Esophagus muscularis mucosa (tissue), 4 donors: ENCODE results near the gene OCLN. TPM values are rescaled to one million over a fixed set of nuclear protein-coding genes. Genes with fewer than 3 reads are reported as not detected.
"Not testable (repeated sequence)": the region's sequence is repeated elsewhere in the genome, so short reads cannot be mapped to it uniquely, and the experiment has no call there.

Source experiments
- DNase-seq: peaks from one replicate; pipeline ENCODE4 v3.0.0-alpha.2; 2017; ENCODE audit errors: extremely low spot score
- H3K27ac ChIP-seq, 4 donors: fragments of 200-600 bp; sonication (generic); replicated peaks in 1 of 4; 1 replicate in 3 of 4; 2 replicates in 1 of 4; pipeline ENCODE4 v1.5.1; 2016 to 2019; ENCODE audit warnings: mild to moderate bottlenecking in 1 of 4
- H3K27me3 ChIP-seq, 4 donors: fragments of 200-600 bp; sonication (generic); one replicate each; pipeline versions ENCODE4 v1.5.1 to v1.6.0; 2016 to 2019
- H3K36me3 ChIP-seq, 4 donors: fragments of 200-600 bp; sonication (generic); one replicate each; pipeline ENCODE4 v1.5.1; 2016 to 2019
- H3K4me1 ChIP-seq, 4 donors: fragments of 200-600 bp; sonication (generic); one replicate each; pipeline ENCODE4 v1.5.1; 2016 to 2019
- H3K4me3 ChIP-seq, 4 donors: fragments of 200-600 bp; sonication (generic); 1 replicate in 2 of 4; 2 replicates in 2 of 4; pipeline ENCODE4 v1.5.1; 2016 to 2019; ENCODE audit warnings: mild to moderate bottlenecking in 4 of 4, moderate library complexity in 1 of 4
- H3K9me3 ChIP-seq, 4 donors: fragments of 200-600 bp; sonication (generic); 1 replicate in 3 of 4; 2 replicates in 1 of 4; pipeline ENCODE4 v1.5.1; 2016 to 2019
- CTCF ChIP-seq, 3 experiments: fragments of 200-600 bp in 2 of 3; fragments of 450-650 bp in 1 of 3; sonication (generic) in 2 of 3; IDR thresholded peaks; one replicate each; pipeline ENCODE4 v1.5.1; 2017 to 2019; ENCODE audit warnings: antibody characterized with exemption in 3 of 3, mild to moderate bottlenecking in 2 of 3, moderate library complexity in 1 of 3
- POLR2AphosphoS5 ChIP-seq, 2 donors: sonication (generic); formaldehyde crosslinking; IDR thresholded peaks; one replicate each; pipeline ENCODE4 v1.6.1; 2017; ENCODE audit warnings: antibody characterized with exemption in 2 of 2
- WGBS: methylation state at CpG from one replicate; pipeline ENCODE4 v1.1.5; 2018; 5-methylcytosine and 5-hydroxymethylcytosine counted together
- intact Hi-C: fragments of 100-400 bp; cut with DNase I; formaldehyde crosslinking; loops from one replicate; pipeline ENCODE4 v1.15.1; 2023
- small RNA-seq, 3 donors: library from RNA; depleted of rRNA; stranded (forward); fragments of <200 nt; gene quantifications; one replicate each; pipeline ENCODE3, GENCODE V24; 2016
- total RNA-seq, 4 donors: library from RNA; depleted of rRNA; stranded (reverse); fragments of >200 nt; gene quantifications; one replicate each; pipeline versions ENCODE4 v1.1.0 to v1.2.1, GENCODE V29; 2016

Gene OCLN
- total RNA-seq, 4 donors from 2014 or later: 0.83 to 4.2 (median 1.8) TPM

DNA sequence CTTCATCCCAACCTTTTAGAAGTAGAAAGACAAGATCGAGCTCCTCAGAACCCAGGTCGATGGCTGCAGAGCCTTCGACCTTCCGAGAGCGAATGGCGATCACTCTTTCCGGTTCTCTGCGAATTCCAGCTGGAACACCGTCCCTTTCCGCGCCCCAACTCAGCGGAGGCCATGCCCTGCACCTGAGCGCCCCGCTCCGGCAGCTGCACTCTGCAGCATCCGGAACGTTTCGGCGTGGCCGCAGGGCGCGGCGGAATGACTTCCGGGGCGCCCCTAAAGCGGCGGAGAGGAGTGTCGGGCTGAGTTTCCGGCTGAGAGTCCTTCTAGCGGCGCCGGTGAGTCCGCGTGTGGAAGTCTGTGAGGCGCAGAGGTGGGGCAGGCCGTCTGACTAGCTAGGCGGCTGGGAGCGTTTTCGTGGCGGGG, 67.3 kb downstream of the OCLN start, which contains the start of gene GTF2H2C:
Gene GTF2H2C (plus strand): TSS at position 284 of the 423 bp plus-strand sequence. CDS start 4,942 bp downstream, outside the sequence.
- H3K4me1 ChIP-seq, H3K9me3 ChIP-seq, H3K36me3 ChIP-seq, intact Hi-C loops, H3K27me3 ChIP-seq: not testable (repeated sequence)
- Histone ChIP-seq H3K27ac (peak within 1 kb of the TSS; percentile 41 to 63 (median 49)), H3K4me3 (peak within 1 kb of the TSS; percentile 49 to 64 (median 55))
- TF ChIP-seq CTCF (IDR thresholded peaks at IDR 0.05): peak in 1 of 3 experiments; percentile 29
- peak in 1 of 2 donors; percentile 11 for TF ChIP-seq POLR2AphosphoS5 (IDR thresholded peaks at IDR 0.05)
- peak; percentile 79 for DNase-seq
- WGBS: 0% methylated on average over 8 of the region's 40 CpGs

DNA sequence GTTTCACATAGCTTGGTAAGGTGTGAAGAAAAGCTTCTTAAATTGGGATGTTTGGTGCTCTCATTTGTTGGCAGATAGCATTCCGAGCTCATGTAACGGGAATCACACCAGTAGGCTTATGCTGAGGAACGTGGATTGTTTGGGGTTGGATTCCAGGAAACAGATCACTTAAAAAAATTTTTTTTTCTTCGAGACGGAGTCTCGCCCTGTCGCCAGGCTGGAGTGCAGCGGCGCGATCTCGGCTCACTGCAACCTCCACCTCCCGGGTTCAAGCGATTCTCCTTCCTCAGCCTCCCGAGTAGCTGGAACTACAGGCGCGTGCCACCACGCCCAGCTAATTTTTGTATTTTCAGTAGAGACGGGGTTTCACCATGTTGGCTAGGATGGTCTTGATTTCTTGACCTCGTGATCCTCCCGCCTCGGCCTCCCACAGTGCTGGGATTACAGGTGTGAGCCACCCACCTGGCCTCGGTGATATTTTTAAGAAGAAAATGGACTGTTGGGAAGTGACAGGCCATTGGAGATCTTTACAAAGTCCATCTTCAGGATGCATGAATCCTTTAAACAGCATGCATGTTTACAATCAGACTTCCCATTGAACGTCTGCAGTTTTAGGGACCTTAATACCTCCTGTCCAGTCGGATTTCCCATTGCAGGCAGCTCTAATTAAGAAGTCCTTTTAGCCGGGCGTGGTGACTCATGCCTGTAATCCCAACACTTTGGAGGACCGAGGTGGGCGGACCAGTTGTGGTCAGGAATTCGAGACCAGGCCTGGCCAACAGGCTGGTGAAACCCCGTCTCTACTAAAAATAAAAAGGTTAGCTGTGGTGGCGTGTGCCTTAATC, 68.2 kb downstream of the OCLN start:
- intact Hi-C loops, H3K27ac ChIP-seq, H3K27me3 ChIP-seq, DNase-seq, H3K36me3 ChIP-seq, H3K4me1 ChIP-seq, H3K9me3 ChIP-seq: not testable (repeated sequence)
- H3K4me3 ChIP-seq: peak overlapping the region; percentile 49 to 56 (median 52)
- WGBS: 64% methylated on average over 16 of the region's 31 CpGs

- DNase-seq, H3K27ac ChIP-seq, H3K4me1 ChIP-seq, H3K27me3 ChIP-seq, intact Hi-C loops, H3K4me3 ChIP-seq, H3K9me3 ChIP-seq, H3K36me3 ChIP-seq: not testable (repeated sequence)
- 96% methylated on average over 2 of the region's 2 CpGs for WGBS
These were observed 73.6 kb downstream of the OCLN start for GRCh38 chr5:69566172-69566571.

GRCh38 chr5:69568072-69568471, 75.5 kb downstream of the OCLN start:
- intact Hi-C loops, H3K9me3 ChIP-seq: not testable (repeated sequence)
- WGBS: 100% methylated on average over 1 of the region's 2 CpGs

GRCh38 chr5:69583356-69583755, 90.8 kb downstream of the OCLN start:
- H3K27ac ChIP-seq, intact Hi-C loops, H3K9me3 ChIP-seq, H3K36me3 ChIP-seq, H3K4me1 ChIP-seq, DNase-seq, H3K27me3 ChIP-seq, H3K4me3 ChIP-seq: not testable (repeated sequence)
- WGBS: no CpG with 5 or more reads among the region's 2 CpGs

More at GRCh38 chr5:69568072-69568471, 75.5 kb downstream of the OCLN start:
- H3K27me3 ChIP-seq, DNase-seq, H3K4me3 ChIP-seq, H3K4me1 ChIP-seq, H3K36me3 ChIP-seq, H3K27ac ChIP-seq: not testable (repeated sequence)

DNA sequence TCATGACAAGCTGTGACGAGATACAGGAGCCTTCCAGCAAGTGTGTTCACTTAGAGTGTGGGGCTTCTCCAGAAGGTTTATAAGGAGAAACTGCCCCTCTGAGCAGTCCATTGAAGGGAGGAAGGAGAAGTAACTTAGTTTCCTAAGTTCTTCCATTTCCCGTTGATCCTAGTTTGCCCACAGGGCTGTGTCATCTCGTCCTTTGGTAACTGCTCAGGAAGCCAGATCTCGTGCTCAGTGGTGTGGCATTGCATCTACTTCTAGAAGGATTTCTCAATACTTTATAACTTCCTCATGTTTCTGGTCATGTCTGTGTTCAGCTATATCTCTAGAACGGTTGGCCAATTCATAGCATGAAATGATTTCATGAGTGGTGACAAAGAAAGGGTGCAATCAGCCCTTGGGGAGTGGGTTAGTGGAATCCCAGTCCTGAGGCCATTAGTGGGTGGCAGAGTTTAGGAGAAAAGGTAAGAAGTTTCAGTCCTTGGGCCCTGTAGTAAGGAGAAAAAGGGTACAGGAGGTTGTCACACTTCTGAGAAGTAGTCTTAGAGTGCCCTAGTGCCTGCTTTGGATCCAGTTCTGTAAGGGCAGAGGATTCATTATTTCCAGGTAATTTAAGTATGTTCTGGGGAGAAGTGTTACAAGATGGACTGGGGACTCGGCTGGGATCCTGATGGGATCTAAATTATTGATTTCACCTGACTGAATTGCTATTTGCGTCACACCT, 103.7 kb downstream of the OCLN start:
- DNase-seq, H3K9me3 ChIP-seq, H3K4me3 ChIP-seq, H3K27ac ChIP-seq, H3K4me1 ChIP-seq, H3K27me3 ChIP-seq, intact Hi-C loops, H3K36me3 ChIP-seq: not testable (repeated sequence)
- no CpG with 5 or more reads among the region's 7 CpGs for WGBS

- H3K27me3 ChIP-seq, H3K9me3 ChIP-seq, H3K4me1 ChIP-seq, H3K4me3 ChIP-seq, H3K27ac ChIP-seq, intact Hi-C loops, H3K36me3 ChIP-seq, DNase-seq: not testable (repeated sequence)
- no CpG with 5 or more reads among the region's 6 CpGs for WGBS
These were observed 109.4 kb downstream of the OCLN start for GRCh38 chr5:69601947-69602346.

- H3K27ac ChIP-seq, H3K4me3 ChIP-seq, H3K36me3 ChIP-seq, H3K4me1 ChIP-seq, H3K27me3 ChIP-seq, DNase-seq, intact Hi-C loops, H3K9me3 ChIP-seq: not testable (repeated sequence)
- WGBS: 89% methylated on average over 3 of the region's 6 CpGs
These were observed 114.2 kb downstream of the OCLN start for GRCh38 chr5:69606839-69607238.

Small RNAs within 50 kb of the gene (small RNA-seq; reads per million reads assigned to genes)
- gene RN7SL616P: 0 reads per million in 3 donors
- gene RNU6-724P: 0 reads per million in 3 donors
- gene RPS27P14: 0 reads per million in 3 donors

Other genes with a start within 250 kb of the OCLN start
- 1 to 10 TPM; 2.3 to 4.2 (median 3.1) TPM for gene CCDC125, start 160.0 kb upstream of the OCLN start, total RNA-seq
- 10 to 100 TPM; 16.1 to 22.0 (median 19.0) TPM for gene AK6, start 123.3 kb upstream of the OCLN start, total RNA-seq
- 10 to 100 TPM; 28.6 to 38.4 (median 31.5) TPM for gene TAF9, start 123.3 kb upstream of the OCLN start, total RNA-seq
- 10 to 100 TPM; 14.6 to 22.0 (median 20.0) TPM for gene RAD17, start 123.0 kb upstream of the OCLN start, total RNA-seq
- gene MARVELD2, start 77.7 kb upstream of the OCLN start, total RNA-seq: 1 to 10 TPM in 1 of 4 donors, under 1 TPM in 3; 0.42 to 1.0 (median 0.93) TPM
- gene GTF2H2C, start 67.4 kb downstream of the OCLN start, total RNA-seq: 10 to 100 TPM; 13.9 to 22.7 (median 16.3) TPM